NCI-H345 treated with DMSO at 0.1 percent for 48 hours (cell line): Measurements from ENCODE around the gene TDRD10.

Source experiments
- DNase-seq: peaks from one replicate; lab custom pipeline; 2025; ENCODE audit not compliant: unreplicated experiment; lab: John Stamatoyannopoulos, UW

Gene TDRD10

GRCh38 chr1:154502066-154502743 is at the start of gene TDRD10, which contains the start of gene SHE:
TSS of gene TDRD10 (plus strand) at chr1:154502219. CDS start at chr1:154506904, 4,685 bp downstream.
TSS of gene SHE (minus strand) at chr1:154502412. CDS start at chr1:154502026, 386 bp downstream.
- DNase-seq: no peak

- no peak for DNase-seq
These were observed 48.9 kb upstream of the TDRD10 start for GRCh38 chr1:154453161-154453560.

GRCh38 chr1:154453574-154454352 is 48.3 kb upstream of the TDRD10 start:
- no peak for DNase-seq

GRCh38 chr1:154454386-154455120 is 47.5 kb upstream of the TDRD10 start:
- no peak for DNase-seq

- DNase-seq: no peak
These were observed 45.4 kb upstream of the TDRD10 start for GRCh38 chr1:154456631-154457030.

- DNase-seq: no peak
These were observed 42.9 kb upstream of the TDRD10 start for GRCh38 chr1:154459080-154459479.

GRCh38 chr1:154460695-154461260 is 41.2 kb upstream of the TDRD10 start:
- DNase-seq: no peak

GRCh38 chr1:154463512-154463990 is 38.5 kb upstream of the TDRD10 start:
- no peak for DNase-seq

- no peak for DNase-seq
These were observed 36.3 kb upstream of the TDRD10 start for GRCh38 chr1:154465621-154466195.

GRCh38 chr1:154466206-154466605 is 35.8 kb upstream of the TDRD10 start:
- DNase-seq: no peak

GRCh38 chr1:154466921-154467417 is 35.0 kb upstream of the TDRD10 start:
- no peak for DNase-seq

- no peak for DNase-seq
These were observed 34.5 kb upstream of the TDRD10 start for GRCh38 chr1:154467434-154468102.

- no peak for DNase-seq
These were observed 33.3 kb upstream of the TDRD10 start for GRCh38 chr1:154468535-154469250.

- no peak for DNase-seq
These were observed 32.0 kb upstream of the TDRD10 start for GRCh38 chr1:154469844-154470560.

GRCh38 chr1:154471304-154471703 is 30.7 kb upstream of the TDRD10 start:
- no peak for DNase-seq

GRCh38 chr1:154474802-154475201 is 27.2 kb upstream of the TDRD10 start:
- DNase-seq: no peak

GRCh38 chr1:154476791-154477190 is 25.2 kb upstream of the TDRD10 start:
- DNase-seq: no peak

- DNase-seq: no peak
These were observed 24.0 kb upstream of the TDRD10 start for GRCh38 chr1:154478013-154478412.

- DNase-seq: no peak
These were observed 23.4 kb upstream of the TDRD10 start for GRCh38 chr1:154478639-154479038.
